Measurements from ENCODE around the gene ATP13A5. TPM values are rescaled to one million over a fixed set of nuclear protein-coding genes. Genes with fewer than 3 reads are reported as not detected.

The ATP13A5 gene
- total RNA-seq, 4 donors from 2014 or later, result 1.6 to 3.5 (median 2.4) TPM

DNA sequence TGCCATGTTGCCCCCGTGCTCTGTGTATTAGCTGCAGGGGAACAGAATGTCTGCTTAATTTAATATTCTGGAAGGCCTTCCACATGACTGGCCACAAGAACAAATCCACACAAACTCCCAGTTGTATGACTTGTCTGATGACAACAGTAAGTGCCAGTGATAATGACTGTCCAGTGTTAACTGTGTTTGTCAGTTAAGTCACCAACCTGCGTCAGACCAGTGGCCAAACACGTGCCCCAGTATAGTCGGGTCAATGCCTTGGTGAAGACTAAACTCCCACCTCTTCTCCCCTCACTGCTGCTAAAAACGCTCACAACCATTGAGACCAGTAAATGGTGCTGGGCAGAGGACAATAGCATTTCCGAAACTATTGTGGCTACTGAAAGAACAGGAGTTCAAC lies 9.8 kb upstream of the ATP13A5 start:
- intact Hi-C loops (cut with DNase I), result no loop called here
- no peaks in the 10 kb centered on the region for H3K36me3 ChIP-seq
- H3K4me1 ChIP-seq, result peaks cover 0 to 15% of the 10 kb centered on the region in 2 donors
- no peaks in the 10 kb centered on the region for H3K27me3 ChIP-seq
- no peak for DNase-seq
- TF ChIP-seq POLR2A (IDR thresholded peaks at IDR 0.05), result no peak
- TF ChIP-seq, protein P1, sequence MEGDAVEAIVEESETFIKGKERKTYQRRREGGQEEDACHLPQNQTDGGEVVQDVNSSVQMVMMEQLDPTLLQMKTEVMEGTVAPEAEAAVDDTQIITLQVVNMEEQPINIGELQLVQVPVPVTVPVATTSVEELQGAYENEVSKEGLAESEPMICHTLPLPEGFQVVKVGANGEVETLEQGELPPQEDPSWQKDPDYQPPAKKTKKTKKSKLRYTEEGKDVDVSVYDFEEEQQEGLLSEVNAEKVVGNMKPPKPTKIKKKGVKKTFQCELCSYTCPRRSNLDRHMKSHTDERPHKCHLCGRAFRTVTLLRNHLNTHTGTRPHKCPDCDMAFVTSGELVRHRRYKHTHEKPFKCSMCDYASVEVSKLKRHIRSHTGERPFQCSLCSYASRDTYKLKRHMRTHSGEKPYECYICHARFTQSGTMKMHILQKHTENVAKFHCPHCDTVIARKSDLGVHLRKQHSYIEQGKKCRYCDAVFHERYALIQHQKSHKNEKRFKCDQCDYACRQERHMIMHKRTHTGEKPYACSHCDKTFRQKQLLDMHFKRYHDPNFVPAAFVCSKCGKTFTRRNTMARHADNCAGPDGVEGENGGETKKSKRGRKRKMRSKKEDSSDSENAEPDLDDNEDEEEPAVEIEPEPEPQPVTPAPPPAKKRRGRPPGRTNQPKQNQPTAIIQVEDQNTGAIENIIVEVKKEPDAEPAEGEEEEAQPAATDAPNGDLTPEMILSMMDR (IDR thresholded peaks at IDR 0.05), result no peak
- no peaks in the 10 kb centered on the region for H3K9me3 ChIP-seq
- H3K4me3 ChIP-seq (replicated peaks in 1 of 3), result no peak overlapping the region
- no peak overlapping the region for H3K27ac ChIP-seq
- 90 to 91% methylated on average over 6 of the region's 6 CpGs for WGBS, 2 donors

GRCh38 chr3:193387596-193387995 lies 9.0 kb upstream of the ATP13A5 start:
- no peak for DNase-seq
- no peak for TF ChIP-seq POLR2A (IDR thresholded peaks at IDR 0.05)
- TF ChIP-seq, protein P1 (IDR thresholded peaks at IDR 0.05), result no peak
- Histone ChIP-seq H3K4me1 (peaks cover 0 to 14% of the 10 kb centered on the region in 2 donors), H3K4me3 (replicated peaks in 1 of 3) (no peak overlapping the region), H3K27ac (no peak overlapping the region), H3K9me3 (no peaks in the 10 kb centered on the region), H3K36me3 (no peaks in the 10 kb centered on the region), H3K27me3 (no peaks in the 10 kb centered on the region)
- intact Hi-C loops (cut with DNase I), result no loop called here
- 41 to 48% methylated on average over 2 of the region's 2 CpGs for WGBS, 2 donors

GRCh38 chr3:193377591-193377990 lies 962 bp downstream of the ATP13A5 start:
- intact Hi-C loops (cut with DNase I), result no loop called here
- Histone ChIP-seq H3K4me1 (no peaks in the 10 kb centered on the region), H3K27me3 (no peaks in the 10 kb centered on the region), H3K4me3 (replicated peaks in 1 of 3) (no peak overlapping the region), H3K27ac (no peak overlapping the region), H3K36me3 (no peaks in the 10 kb centered on the region), H3K9me3 (no peaks in the 10 kb centered on the region)
- DNase-seq, result no peak
- 66 to 73% methylated on average over 2 of the region's 2 CpGs for WGBS, 2 donors
- TF ChIP-seq, protein P1 (IDR thresholded peaks at IDR 0.05), result no peak
- TF ChIP-seq POLR2A (IDR thresholded peaks at IDR 0.05), result no peak

GRCh38 chr3:193375614-193376013 lies 2.9 kb downstream of the ATP13A5 start:
- intact Hi-C loops (cut with DNase I), result no loop called here
- WGBS, 2 donors, result 88% methylated on average over 8 of the region's 8 CpGs
- H3K27me3 ChIP-seq, result no peaks in the 10 kb centered on the region
- H3K36me3 ChIP-seq, result no peaks in the 10 kb centered on the region
- no peaks in the 10 kb centered on the region for H3K9me3 ChIP-seq
- no peak overlapping the region for H3K27ac ChIP-seq
- no peak for DNase-seq
- no peak for TF ChIP-seq POLR2A (IDR thresholded peaks at IDR 0.05)
- TF ChIP-seq, protein P1 (IDR thresholded peaks at IDR 0.05), result no peak
- no peaks in the 10 kb centered on the region for H3K4me1 ChIP-seq
- H3K4me3 ChIP-seq (replicated peaks in 1 of 3), result no peak overlapping the region

GRCh38 chr3:193372783-193373182 lies 5.8 kb downstream of the ATP13A5 start:
- Histone ChIP-seq H3K9me3 (no peaks in the 10 kb centered on the region), H3K27ac (no peak overlapping the region), H3K36me3 (no peaks in the 10 kb centered on the region), H3K4me3 (replicated peaks in 1 of 3) (no peak overlapping the region), H3K27me3 (no peaks in the 10 kb centered on the region), H3K4me1 (no peaks in the 10 kb centered on the region)
- no peak for DNase-seq
- TF ChIP-seq, protein P1 (IDR thresholded peaks at IDR 0.05), result no peak
- TF ChIP-seq POLR2A (IDR thresholded peaks at IDR 0.05), result no peak
- intact Hi-C loops (cut with DNase I), result no loop called here
